IPS-NIHi7 (cell line): ENCODE measurements around the gene PBX1.

Source experiments
- DNase-seq: peaks from one replicate; pipeline ENCODE4 v3.0.0; 2012; ENCODE audit warnings: mixed read lengths; ENCODE audit errors: extremely low spot score

PBX1 gene

DNA sequence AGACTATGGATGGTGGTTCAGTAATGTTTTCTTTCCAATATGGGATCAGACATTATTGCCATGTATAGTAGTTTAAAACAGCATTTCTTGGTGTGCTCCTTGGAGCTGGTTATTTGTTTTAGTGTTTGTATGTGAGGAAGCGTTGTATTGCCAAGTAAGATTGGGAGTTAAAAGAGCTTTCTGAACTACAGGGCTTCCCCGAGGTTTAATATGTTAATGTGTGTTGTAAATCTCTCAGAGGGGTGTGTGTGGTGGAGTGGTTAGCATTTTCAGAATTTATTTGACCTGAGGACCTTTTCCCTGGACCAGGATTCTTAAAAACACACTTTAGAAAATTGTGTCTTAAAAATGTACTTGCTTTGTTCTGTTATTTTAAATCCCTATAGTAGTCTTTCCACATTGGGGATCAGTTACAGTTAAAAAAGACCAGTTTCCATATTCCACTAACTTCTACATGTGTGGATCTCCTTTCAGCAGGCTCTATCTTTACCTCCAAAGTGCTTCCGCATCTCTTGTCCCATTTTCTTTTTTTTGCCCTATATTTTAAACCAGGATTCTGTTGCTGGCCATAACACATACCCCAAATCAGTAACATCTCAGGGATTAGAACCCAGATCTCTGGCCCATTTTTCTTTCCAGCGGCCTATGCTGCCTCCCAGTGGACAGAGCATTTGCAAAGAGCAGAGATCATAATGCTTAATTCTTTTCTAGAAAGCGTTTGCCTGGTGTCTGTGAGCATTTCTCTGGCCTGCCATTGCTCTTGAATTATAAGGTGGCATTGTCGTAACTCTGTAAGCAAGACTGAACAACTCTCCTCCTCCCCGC, 58.6 kb downstream of the PBX1 start:
- peak; percentile 51 for DNase-seq

- DNase-seq = no peak
These were observed 59.2 kb downstream of the PBX1 start for GRCh38 chr1:164618202-164618564.

- no peak for DNase-seq
These were observed 60.2 kb downstream of the PBX1 start for GRCh38 chr1:164619006-164619784.

- DNase-seq = no peak
These were observed 63.3 kb downstream of the PBX1 start for GRCh38 chr1:164622068-164622845.

DNA sequence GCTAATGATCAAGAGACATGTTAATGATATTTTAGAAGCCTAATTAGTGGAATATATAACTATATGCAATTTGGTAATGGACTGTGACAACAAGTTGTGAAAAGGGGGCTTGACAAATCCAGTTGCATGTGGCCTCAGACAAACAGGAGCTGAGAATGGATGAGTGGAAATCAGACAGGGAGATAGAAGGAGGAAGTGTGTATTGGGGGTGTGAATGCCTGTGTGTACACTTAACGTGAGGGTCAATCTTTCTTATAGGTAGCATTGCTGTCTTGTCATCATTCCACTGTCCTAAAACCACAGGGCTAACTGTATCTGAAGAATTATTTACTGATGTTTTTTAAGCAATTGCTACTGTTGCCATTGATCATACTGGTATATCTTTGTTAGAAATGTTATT, 64.8 kb downstream of the PBX1 start:
- no peak for DNase-seq

DNA sequence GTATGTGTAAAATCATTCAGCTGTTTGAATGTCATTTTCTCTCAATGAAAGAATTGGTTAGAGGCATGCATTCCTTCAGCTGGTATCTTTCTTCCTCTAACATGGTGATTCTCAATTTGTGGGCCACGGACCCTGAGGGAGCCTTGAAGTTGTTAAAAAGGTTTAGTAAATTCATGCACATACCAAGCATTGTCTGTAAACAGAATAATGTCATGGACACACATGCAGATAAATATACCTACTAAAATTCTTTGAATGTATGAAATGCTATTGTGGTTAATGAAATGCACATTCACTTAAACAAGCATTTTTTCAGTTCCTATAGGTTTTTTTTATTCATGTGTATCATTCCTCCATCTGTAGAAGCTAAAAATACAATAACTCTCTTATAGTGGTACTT, 65.4 kb downstream of the PBX1 start:
- DNase-seq = no peak

GRCh38 chr1:164625004-164625617, 66.1 kb downstream of the PBX1 start:
- no peak for DNase-seq

GRCh38 chr1:164628772-164629171, 69.8 kb downstream of the PBX1 start:
- no peak for DNase-seq

DNA sequence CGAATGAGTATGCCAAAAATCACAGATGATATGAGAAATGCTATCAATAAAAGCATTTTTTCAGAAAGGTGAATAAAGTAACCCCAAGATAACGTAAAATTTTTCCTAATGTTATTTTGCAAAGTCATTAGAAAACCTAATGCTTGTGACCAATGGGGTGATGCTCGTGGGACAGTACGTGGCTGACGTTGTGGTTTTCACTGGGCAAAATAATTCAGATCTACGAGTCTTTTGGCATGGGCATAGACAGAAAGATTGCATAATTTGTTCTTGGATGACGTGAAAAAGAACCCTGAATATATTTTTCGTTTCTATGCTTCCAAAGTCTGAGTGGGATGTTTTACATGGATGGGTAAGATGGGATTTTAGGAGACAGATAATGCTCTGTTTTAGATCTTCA, 71.0 kb downstream of the PBX1 start:
- no peak for DNase-seq

- DNase-seq = no peak
These were observed 71.8 kb downstream of the PBX1 start for GRCh38 chr1:164630626-164631396.

GRCh38 chr1:164631751-164632150, 72.8 kb downstream of the PBX1 start:
- no peak for DNase-seq

- no peak for DNase-seq
These were observed 75.0 kb downstream of the PBX1 start for GRCh38 chr1:164633997-164634396.

DNA sequence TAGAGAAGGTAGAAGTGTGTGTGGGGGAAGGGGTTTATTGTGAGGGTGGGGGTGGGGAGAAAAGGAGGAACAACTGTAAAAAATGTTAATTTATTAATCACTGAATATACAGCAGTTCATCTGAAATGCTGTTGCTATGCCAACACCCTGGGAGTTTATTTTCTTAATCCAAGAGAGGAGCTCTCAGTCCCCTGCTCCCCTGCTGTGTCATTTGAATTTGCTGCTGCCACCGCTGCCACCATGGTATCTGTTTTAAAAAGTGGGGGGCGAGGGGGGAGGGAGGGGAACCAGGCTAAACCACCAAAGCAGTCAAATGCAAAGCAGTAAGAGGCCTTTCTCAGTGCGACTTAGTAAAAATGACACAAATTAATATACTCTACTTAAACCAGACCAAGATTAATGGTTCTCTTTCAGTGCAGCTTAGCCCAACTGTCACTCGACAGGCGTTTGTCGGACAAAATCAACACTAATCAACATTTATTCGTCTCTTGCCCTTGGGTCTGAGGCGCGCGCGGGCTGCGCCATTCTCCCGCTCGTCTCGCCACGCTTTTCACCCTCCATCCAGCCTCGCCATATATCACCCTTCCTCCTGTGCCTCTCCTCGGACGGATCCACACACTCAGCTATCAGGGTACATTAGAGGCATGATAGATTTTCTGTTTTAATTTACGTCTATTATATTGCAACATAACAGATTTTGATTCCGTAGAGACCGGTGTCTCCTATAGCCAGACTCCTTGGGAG, 76.2 kb downstream of the PBX1 start:
- no peak for DNase-seq

DNA sequence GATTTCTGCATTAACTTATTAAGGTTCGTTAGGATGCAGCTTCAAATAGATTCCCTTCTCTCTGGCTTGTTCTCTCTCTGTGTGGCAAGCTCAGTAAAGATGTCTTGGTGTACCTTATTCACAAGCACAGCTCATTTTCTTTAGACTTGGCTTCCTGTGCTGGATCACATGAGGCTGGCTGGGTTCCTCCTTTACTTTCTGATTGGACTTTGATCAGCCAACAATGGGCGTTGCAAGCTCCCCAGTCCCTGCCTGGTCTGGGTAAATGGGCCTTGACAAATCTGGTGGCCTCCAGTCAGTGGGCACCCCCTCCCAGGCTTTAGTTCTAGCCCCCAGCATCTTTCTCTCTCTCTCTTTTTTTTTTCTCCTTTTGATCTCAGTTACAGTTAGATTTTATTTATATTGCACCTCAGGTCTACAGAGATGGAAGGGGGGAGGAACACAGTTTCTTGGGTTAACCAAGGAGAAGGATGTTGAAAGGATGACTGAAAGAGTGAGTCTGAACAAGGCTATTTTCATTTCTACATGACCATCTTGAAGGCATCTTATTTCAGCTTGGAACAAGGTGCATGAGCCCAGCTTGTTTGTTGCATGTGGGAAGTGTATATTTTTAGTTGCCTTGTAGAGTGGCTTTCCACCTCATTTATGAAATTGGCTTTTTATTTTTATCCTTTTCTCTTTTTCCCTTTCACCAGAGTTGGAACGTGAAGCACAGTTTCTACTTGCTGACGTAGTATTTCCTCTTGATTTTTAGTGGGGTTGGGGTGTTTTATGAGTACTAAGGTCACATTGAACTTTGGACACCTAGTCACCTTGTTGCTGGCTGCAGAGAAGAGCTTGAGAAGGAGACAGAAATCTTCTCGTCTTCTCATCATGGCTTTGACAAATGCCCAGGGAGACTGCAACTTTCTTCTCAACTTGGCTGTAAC, 77.1 kb downstream of the PBX1 start:
- no peak for DNase-seq

DNA sequence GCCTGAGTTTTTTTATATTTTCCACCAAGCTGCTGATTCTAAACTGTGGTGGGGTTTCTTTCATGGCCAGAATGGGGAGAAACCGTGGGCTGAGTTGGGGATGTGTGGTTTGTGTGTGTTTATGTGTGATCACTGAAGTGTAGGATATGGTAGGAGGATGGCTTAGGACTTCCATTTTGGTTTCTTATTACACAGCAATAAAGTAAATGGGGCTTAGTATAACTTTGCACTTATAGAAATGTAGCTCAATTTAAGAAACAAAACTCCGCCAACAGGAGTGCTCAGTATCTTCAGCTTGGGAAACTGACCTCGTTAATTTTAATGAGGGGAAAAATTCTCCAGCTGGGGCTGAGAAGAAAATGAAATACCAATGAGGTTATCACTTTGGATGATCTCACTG, 77.8 kb downstream of the PBX1 start:
- DNase-seq = no peak

DNA sequence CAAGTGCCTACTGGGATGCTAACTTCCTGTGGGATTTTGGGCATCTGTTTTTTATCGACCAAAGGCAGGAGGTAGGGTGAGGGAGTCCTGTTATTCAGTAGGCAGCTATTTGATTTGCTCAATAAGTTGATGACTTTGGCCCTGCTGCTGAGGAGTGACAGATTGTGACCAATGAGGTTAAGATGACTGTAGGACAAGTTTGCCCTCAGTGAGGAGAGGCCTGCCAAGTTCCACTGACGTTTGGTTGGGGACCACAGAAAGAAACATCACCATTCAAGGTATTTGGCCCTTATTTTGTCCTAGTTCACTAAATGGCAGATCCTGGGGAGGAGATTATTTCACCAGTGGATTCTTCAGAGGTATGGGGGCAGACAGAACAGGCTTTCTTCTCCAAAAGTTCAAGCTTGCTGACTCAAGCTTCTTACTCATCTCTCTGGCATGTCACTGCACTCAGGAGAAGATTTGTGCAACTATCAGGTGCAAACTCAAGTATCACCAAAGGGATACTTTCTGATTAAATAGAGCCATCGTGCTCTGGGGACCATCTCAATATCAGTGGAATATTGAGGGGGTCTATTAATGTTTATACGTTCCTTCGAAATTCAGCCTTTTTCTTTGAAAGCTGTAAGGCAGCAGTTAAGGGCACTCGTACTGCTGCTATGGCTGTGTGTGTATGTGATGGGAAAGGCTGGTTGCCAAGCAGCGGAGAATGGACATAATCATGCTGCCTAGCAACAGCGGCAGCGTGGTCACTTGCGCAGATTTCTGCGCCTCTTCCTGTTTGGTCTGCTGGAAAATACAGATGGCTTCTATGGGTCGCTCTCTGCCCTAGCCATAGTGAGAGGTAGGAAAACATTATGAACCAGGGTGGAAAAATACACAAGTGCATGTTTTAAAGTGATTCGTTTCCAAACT, 78.7 kb downstream of the PBX1 start:
- DNase-seq = no peak

DNA sequence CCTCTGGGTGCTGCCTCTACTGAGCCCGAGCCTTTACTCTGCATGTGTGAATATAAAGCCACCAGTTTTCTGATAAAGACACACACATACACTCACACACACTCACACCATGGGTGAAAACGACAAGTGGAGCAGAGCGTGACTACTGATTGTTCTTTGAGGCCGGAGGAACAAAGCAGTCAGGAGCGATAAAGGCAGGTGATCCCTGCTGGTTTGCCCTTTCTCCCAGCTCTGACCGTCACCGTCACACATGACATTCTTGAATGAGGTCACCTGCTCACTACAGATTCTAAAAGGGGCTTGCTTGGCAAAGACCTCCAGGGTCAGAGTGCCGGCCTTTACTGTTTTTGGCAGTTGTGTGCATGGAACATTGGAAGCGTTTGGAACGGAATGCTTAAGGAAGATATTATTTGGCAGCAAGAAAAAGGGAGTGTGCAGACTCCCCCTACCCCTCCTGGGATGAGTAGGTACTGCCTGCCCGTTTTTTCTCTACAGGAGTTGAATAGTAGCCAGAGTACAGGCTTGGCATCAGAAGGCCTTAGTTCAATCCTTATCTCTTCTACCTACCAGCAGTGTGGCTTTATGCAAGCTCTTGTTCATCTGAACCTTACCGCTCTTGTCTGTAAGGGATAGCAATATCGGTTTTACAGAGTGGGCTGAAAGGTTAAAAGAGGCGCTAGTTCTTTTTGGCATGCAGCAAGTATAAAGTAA, 79.7 kb downstream of the PBX1 start:
- DNase-seq = no peak
